Measurements from ENCODE around the gene CD70.

GRCh38 chr19:6571167-6571566 is 19.8 kb downstream of the CD70 start:
- no peak for TF ChIP-seq CTCF (conservative IDR thresholded peaks at IDR 0.05)
- no peak for TF ChIP-seq ZFX (IDR thresholded peaks at IDR 0.05)
